Transverse colon (tissue), 4 donors: ENCODE measurements around the gene DDX42. TPM values are rescaled to one million over a fixed set of nuclear protein-coding genes. Genes with fewer than 3 reads are reported as not detected.

Source experiments
- DNase-seq: peaks from one replicate; pipeline ENCODE4 v3.0.0-alpha.2; 2019
- H3K27ac ChIP-seq, 4 donors: fragments of 200-600 bp; sonication (generic); 2 replicates each; pipeline ENCODE4 v1.5.1; 2016 to 2018; ENCODE audit warnings: inconsistent platforms in 4 of 4
- H3K27me3 ChIP-seq: fragments of 200-600 bp; sonication (generic); 2 replicates; pipeline ENCODE4 v1.5.1; 2017; ENCODE audit warnings: inconsistent platforms
- H3K36me3 ChIP-seq, 4 donors: fragments of 200-600 bp; sonication (generic); 2 replicates each; pipeline ENCODE4 v1.5.1; 2017 to 2019; ENCODE audit warnings: inconsistent platforms in 4 of 4
- H3K4me1 ChIP-seq, 4 donors: fragments of 200-600 bp; sonication (generic); 2 replicates each; pipeline ENCODE4 v1.5.1; 2017 to 2020; ENCODE audit warnings: inconsistent platforms in 4 of 4
- H3K4me3 ChIP-seq, 4 donors: fragments of 200-600 bp; sonication (generic); 1 replicate in 1 of 4; 2 replicates in 3 of 4; pipeline versions ENCODE4 v1.5.1 to v1.6.1; 2017 to 2019; ENCODE audit warnings: inconsistent platforms in 4 of 4
- H3K9me3 ChIP-seq, 2 donors: fragments of 200-600 bp; sonication (generic); 2 replicates each; pipeline ENCODE4 v1.5.1; 2017 to 2019; ENCODE audit warnings: inconsistent platforms in 2 of 2
- CTCF ChIP-seq, 5 experiments: fragments of 200-600 bp in 3 of 5; fragments of 450-650 bp in 2 of 5; sonication (generic) in 3 of 5; IDR thresholded peaks; 1 replicate in 2 of 5; 2 replicates in 3 of 5; pipeline ENCODE4 v1.5.1; 2016 to 2017; ENCODE audit warnings: antibody characterized with exemption in 5 of 5, inconsistent platforms in 3 of 5, mild to moderate bottlenecking in 2 of 5, moderate library complexity in 1 of 5
- EP300 ChIP-seq: sonication (generic); formaldehyde crosslinking; IDR thresholded peaks from one replicate; pipeline ENCODE4 v1.6.1; 2017; ENCODE audit warnings: antibody characterized with exemption, low read depth
- POLR2A ChIP-seq: fragments of 450-650 bp; IDR thresholded peaks from one replicate; pipeline ENCODE4 v1.6.1; 2016; ENCODE audit warnings: antibody characterized with exemption, mild to moderate bottlenecking, moderate library complexity
- POLR2AphosphoS5 ChIP-seq, 3 donors: sonication (generic); formaldehyde crosslinking; IDR thresholded peaks; one replicate each; pipeline ENCODE4 v1.6.1; 2016; ENCODE audit warnings: antibody characterized with exemption in 3 of 3
- WGBS, 2 donors: methylation state at CpG; one replicate each; pipeline ENCODE4 v1.1.5; 2018; ENCODE audit warnings: low coverage in 1 of 2; 5-methylcytosine and 5-hydroxymethylcytosine counted together
- in situ Hi-C, 4 donors: fragments of 200-750 bp; cut with MboI; loops; one replicate each; pipeline versions ENCODE4 v1.15.0 to v1.15.1; 2017; ENCODE audit warnings: low sequenced_read_pairs in 3 of 4, low pct_ligation_motif_present in 1 of 4, low pct_unique_long_range_greater_than_20kb in 1 of 4
- intact Hi-C: fragments of 100-400 bp; cut with DNase I; formaldehyde crosslinking; loops from one replicate; pipeline ENCODE4 v1.15.1; 2023; ENCODE audit warnings: low total_unique reads
- total RNA-seq, 4 donors: library from RNA; depleted of rRNA; stranded (reverse); fragments of >200 nt; gene quantifications; one replicate each; pipeline ENCODE4 v1.1.0, GENCODE V29; 2016

Gene DDX42
- total RNA-seq, 4 donors from 2014 or later: 71.8 to 129 (median 99.4) TPM

- Histone ChIP-seq H3K27me3 (no peaks in the 10 kb centered on the region), H3K4me3 (peak overlapping the region; percentile 77 to 99 (median 86)), H3K27ac (peak overlapping the region; percentile 97 to 100 (median 99)), H3K4me1 (peaks cover 0 to 18% (median 7%) of the 10 kb centered on the region in 4 donors), H3K9me3 (no peaks in the 10 kb centered on the region), H3K36me3 (peaks cover 0 to 7% (median 3%) of the 10 kb centered on the region in 4 donors)
- TF ChIP-seq CTCF (IDR thresholded peaks at IDR 0.05) (no peak), POLR2AphosphoS5 (IDR thresholded peaks at IDR 0.05) (no peak), POLR2A (no peak), EP300 (no peak)
- in situ Hi-C loops (no loop called here), intact Hi-C loops (no loop called here)
- DNase-seq: peak; percentile 61
- WGBS, 2 donors: 1% methylated on average over 14 of the region's 14 CpGs; no CpG with 5 or more reads in 1 of the 2 donors
Measured at GRCh38 chr17:63741143-63741407, 32.9 kb upstream of the DDX42 start.

GRCh38 chr17:63741408-63742173 is 32.4 kb upstream of the DDX42 start, which contains the start of gene STRADA:
TSS of gene STRADA (minus strand) at chr17:63741799. CDS start at chr17:63728369, 13,430 bp downstream.
- Histone ChIP-seq H3K4me3 (peak within 1 kb of the TSS; percentile 77 to 99 (median 86)), H3K27me3 (no peaks in the 10 kb centered on the region), H3K4me1 (peaks cover 0 to 18% (median 7%) of the 10 kb centered on the region in 4 donors), H3K27ac (peak within 1 kb of the TSS; percentile 97 to 100 (median 99)), H3K36me3 (peaks cover 0 to 11% (median 5%) of the 10 kb centered on the region in 4 donors), H3K9me3 (no peaks in the 10 kb centered on the region)
- TF ChIP-seq POLR2AphosphoS5 (IDR thresholded peaks at IDR 0.05) (peak; percentile 86 to 96 (median 94)), POLR2A (peak; percentile 95), EP300 (no peak), CTCF (IDR thresholded peaks at IDR 0.05) (peak in 1 of 5 experiments; percentile 15)
- peak; percentile 99 for DNase-seq
- intact Hi-C loops: no loop called here
- 0% methylated on average over 2 to 51 of the region's 61 CpGs for WGBS, 2 donors
- in situ Hi-C loops: no loop called here

- TF ChIP-seq POLR2A: no peak
- no peak for TF ChIP-seq EP300
- TF ChIP-seq CTCF (IDR thresholded peaks at IDR 0.05): no peak
- no peak for TF ChIP-seq POLR2AphosphoS5 (IDR thresholded peaks at IDR 0.05)
- no peaks in the 10 kb centered on the region for H3K4me1 ChIP-seq
- H3K4me3 ChIP-seq: no peak overlapping the region
- no peaks in the 10 kb centered on the region for H3K27me3 ChIP-seq
- WGBS, 2 donors: 60 to 68% methylated on average over 7 to 8 of the region's 8 CpGs
- peaks cover 0 to 75% (median 34%) of the 10 kb centered on the region in 4 donors for H3K36me3 ChIP-seq
- intact Hi-C loops (no loop called here), in situ Hi-C loops (no loop called here)
- H3K27ac ChIP-seq: no peak overlapping the region
- no peak for DNase-seq
- H3K9me3 ChIP-seq: no peaks in the 10 kb centered on the region
Measured at GRCh38 chr17:63751806-63752205, 22.2 kb upstream of the DDX42 start.

- no peaks in the 10 kb centered on the region for H3K27me3 ChIP-seq
- no peak for DNase-seq
- H3K27ac ChIP-seq: no peak overlapping the region
- no peak for TF ChIP-seq EP300
- TF ChIP-seq POLR2AphosphoS5 (IDR thresholded peaks at IDR 0.05): no peak
- TF ChIP-seq CTCF (IDR thresholded peaks at IDR 0.05): no peak
- no peak for TF ChIP-seq POLR2A
- peaks cover 0 to 76% (median 37%) of the 10 kb centered on the region in 4 donors for H3K36me3 ChIP-seq
- in situ Hi-C loops (no loop called here), intact Hi-C loops (no loop called here)
- WGBS, 2 donors: 95 to 100% methylated on average over 1 of the region's 1 CpG
- no peaks in the 10 kb centered on the region for H3K9me3 ChIP-seq
- no peaks in the 10 kb centered on the region for H3K4me1 ChIP-seq
- H3K4me3 ChIP-seq: no peak overlapping the region
Measured at GRCh38 chr17:63752707-63753106, 21.3 kb upstream of the DDX42 start.
